OCI-LY3 (cell line): Measurements from ENCODE around the gene PGAM2.

ENCODE experiments used
- H2AFZ ChIP-seq: fragments of 200-600, 300-600 bp; shearing (Covaris generic); 2 replicates; pipeline ENCODE4 v1.6.0; 2014; ENCODE audit warnings: antibody characterized with exemption, low read depth, low read length
- H3K27ac ChIP-seq: fragments of 200-600, 300-600 bp; sonication (generic); 2 replicates; pipeline ENCODE4 v1.5.1; 2014; ENCODE audit warnings: mild to moderate bottlenecking, low read length, moderate library complexity, mixed read lengths
- H3K27me3 ChIP-seq: fragments of 200-600, 300-600 bp; sonication (generic); 2 replicates; pipeline ENCODE4 v1.6.1; 2014; ENCODE audit warnings: low read depth, low read length, mixed read lengths
- H3K36me3 ChIP-seq: fragments of 200-600, 300-600 bp; sonication (generic); replicated peaks from 2 replicates; pipeline ENCODE3; 2014; ENCODE audit warnings: low read depth, low read length, mixed read lengths
- H3K4me1 ChIP-seq: fragments of 300-600, 200-600 bp; sonication (generic); 2 replicates; pipeline ENCODE4 v1.6.1; 2014; ENCODE audit warnings: low read length, mixed read lengths
- H3K4me2 ChIP-seq: fragments of 200-600, 300-600 bp; sonication (generic); 2 replicates; pipeline ENCODE4 v1.6.1; 2014; ENCODE audit warnings: low read length, mixed read lengths
- H3K4me3 ChIP-seq: fragments of 300-600, 200-600 bp; sonication (generic); 2 replicates; pipeline ENCODE4 v1.5.1; 2014; ENCODE audit warnings: antibody characterized with exemption, mild to moderate bottlenecking, low read length, moderate library complexity
- H3K79me2 ChIP-seq: fragments of 300-600, 200-600 bp; shearing (Covaris generic); 2 replicates; pipeline ENCODE4 v1.6.1; 2014; ENCODE audit warnings: mild to moderate bottlenecking, low read length, mixed read lengths
- H3K9ac ChIP-seq: fragments of 300-600, 200-600 bp; shearing (Covaris generic); 2 replicates; pipeline ENCODE4 v1.6.0; 2014; ENCODE audit warnings: mild to moderate bottlenecking, low read length, moderate library complexity
- H3K9me3 ChIP-seq: fragments of 200-600, 300-600 bp; shearing (Covaris generic); 2 replicates; pipeline ENCODE4 v1.6.1; 2014; ENCODE audit warnings: low read length, mixed read lengths; ENCODE audit not compliant: insufficient read depth
- H4K20me1 ChIP-seq: fragments of 200-600, 300-600 bp; sonication (generic); 2 replicates; pipeline ENCODE4 v1.6.1; 2016; ENCODE audit warnings: low read length, mixed read lengths; ENCODE audit not compliant: insufficient read depth
- EZH2phosphoT487 ChIP-seq: fragments of 200-600 bp; shearing (Covaris generic); IDR thresholded peaks from 2 replicates; pipeline ENCODE4 v1.6.1; 2018; ENCODE audit warnings: antibody characterized with exemption, mixed run types, low read depth
- TF ChIP-seq, protein P1 (sequence below): fragments of 200-600, 300-600 bp; sonication (generic); IDR thresholded peaks from 2 replicates; pipeline ENCODE4 v1.5.1; 2014; ENCODE audit warnings: antibody characterized with exemption, low read length, low read depth

The PGAM2 gene

DNA sequence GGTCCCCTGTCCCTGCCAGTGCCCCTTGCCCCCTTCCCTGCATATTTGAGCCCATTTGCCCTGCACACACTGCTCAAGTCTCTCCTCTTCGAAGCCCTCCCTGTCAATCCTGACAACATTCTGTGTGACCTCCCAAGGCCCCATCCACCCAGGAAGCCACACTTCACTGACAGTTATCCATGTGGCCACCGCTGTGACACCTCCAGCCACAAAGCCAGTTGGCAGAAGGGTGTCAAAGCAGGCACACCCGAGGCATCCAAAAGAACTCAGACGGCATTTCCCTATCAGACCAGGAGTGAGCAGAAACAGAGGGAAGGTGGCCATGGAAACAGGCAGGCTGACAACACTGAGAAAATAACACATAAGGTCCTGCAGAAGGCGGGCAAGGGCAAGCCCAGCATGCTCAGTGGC, 12.3 kb upstream of the PGAM2 start:
- TF ChIP-seq EZH2phosphoT487, result no peak
- TF ChIP-seq, protein P1, sequence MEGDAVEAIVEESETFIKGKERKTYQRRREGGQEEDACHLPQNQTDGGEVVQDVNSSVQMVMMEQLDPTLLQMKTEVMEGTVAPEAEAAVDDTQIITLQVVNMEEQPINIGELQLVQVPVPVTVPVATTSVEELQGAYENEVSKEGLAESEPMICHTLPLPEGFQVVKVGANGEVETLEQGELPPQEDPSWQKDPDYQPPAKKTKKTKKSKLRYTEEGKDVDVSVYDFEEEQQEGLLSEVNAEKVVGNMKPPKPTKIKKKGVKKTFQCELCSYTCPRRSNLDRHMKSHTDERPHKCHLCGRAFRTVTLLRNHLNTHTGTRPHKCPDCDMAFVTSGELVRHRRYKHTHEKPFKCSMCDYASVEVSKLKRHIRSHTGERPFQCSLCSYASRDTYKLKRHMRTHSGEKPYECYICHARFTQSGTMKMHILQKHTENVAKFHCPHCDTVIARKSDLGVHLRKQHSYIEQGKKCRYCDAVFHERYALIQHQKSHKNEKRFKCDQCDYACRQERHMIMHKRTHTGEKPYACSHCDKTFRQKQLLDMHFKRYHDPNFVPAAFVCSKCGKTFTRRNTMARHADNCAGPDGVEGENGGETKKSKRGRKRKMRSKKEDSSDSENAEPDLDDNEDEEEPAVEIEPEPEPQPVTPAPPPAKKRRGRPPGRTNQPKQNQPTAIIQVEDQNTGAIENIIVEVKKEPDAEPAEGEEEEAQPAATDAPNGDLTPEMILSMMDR, result no peak
- Histone ChIP-seq H3K27ac (no peak overlapping the region), H3K9ac (no peak overlapping the region), H3K36me3 (peaks cover 64% of the 10 kb centered on the region), H3K4me2 (no peak overlapping the region), H3K79me2 (peaks cover 20% of the 10 kb centered on the region), H2AFZ (no peak overlapping the region), H3K27me3 (no peaks in the 10 kb centered on the region), H3K4me1 (peaks cover 8% of the 10 kb centered on the region), H3K4me3 (no peak overlapping the region), H4K20me1 (0 out of 2 replicates have a peak, but pooled peaks cover under 1% of the 10 kb centered on the region), H3K9me3 (no peaks in the 10 kb centered on the region)

DNA sequence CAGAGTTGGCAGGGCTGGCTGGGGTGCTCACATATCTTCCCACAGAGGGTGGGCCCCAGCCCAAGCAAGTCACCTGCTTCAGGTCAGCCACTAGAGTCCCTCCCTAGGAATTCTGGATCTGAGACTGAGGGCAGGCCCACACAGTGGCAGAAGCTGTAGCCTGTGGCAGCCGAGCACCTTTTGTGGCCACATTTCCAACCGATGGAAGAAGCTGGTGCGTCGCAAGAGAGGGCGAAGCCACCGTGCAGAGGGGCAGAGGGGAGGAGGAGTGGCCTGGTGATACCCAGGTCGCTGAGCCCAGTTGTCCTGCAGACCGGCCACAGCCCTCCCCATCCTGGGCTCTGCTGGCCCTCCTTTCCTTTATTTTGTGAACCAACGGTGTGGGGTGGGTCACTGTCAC, 11.7 kb upstream of the PGAM2 start:
- Histone ChIP-seq H3K4me2 (no peak overlapping the region), H3K27me3 (no peaks in the 10 kb centered on the region), H3K9me3 (no peaks in the 10 kb centered on the region), H3K4me3 (no peak overlapping the region), H3K36me3 (peaks cover 64% of the 10 kb centered on the region), H3K27ac (no peak overlapping the region), H3K79me2 (peaks cover 18% of the 10 kb centered on the region), H4K20me1 (0 out of 2 replicates have a peak, but pooled peaks cover 3% of the 10 kb centered on the region), H3K4me1 (peaks cover 8% of the 10 kb centered on the region), H3K9ac (no peak overlapping the region), H2AFZ (no peak overlapping the region)
- TF ChIP-seq, protein P1, result no peak
- TF ChIP-seq EZH2phosphoT487, result no peak

DNA sequence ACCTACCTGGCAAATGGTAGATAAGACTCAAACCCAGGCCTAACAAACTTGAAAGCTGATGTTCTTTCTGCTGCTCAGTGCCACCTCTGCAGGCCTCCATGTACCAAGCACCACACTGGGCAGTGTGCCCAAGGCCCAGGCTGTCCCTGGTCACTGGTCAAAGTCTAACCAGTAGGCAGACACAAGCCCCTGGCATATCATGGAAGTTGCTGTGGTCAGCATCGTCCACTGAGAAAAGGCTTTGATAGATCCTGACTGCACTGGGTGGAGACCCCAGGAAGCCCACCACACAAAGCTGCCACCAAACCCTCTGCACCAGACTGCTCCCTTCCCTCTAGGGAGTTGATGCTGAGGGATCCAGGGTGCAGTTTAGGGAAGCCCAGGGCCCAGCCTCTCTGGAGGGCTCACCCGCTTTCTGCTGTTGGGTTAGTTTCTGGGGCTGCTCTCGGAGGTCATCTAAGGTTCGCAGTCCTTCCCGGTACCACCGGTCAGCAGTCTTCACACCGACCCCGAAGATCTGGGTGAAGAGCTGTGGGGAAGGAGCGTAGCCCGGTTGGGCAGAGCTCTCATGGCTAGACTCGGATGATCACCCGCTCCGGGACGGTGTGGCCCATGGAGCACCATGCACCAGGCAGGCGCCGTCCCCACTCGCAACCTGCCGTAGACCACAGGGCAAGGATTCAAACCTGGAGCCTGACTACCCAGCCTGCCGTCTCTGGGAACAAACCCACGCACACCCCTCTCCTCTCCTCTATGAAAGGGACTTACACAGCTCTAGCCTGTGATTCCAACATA, 10.9 kb upstream of the PGAM2 start:
- peaks cover 6% of the 10 kb centered on the region for H3K4me1 ChIP-seq
- H3K4me2 ChIP-seq, result no peak overlapping the region
- H3K4me3 ChIP-seq, result no peak overlapping the region
- no peaks in the 10 kb centered on the region for H3K27me3 ChIP-seq
- no peak overlapping the region for H3K9ac ChIP-seq
- 0 out of 2 replicates have a peak, but pooled peaks cover 3% of the 10 kb centered on the region for H4K20me1 ChIP-seq
- no peaks in the 10 kb centered on the region for H3K9me3 ChIP-seq
- peaks cover 67% of the 10 kb centered on the region for H3K36me3 ChIP-seq
- peaks cover 11% of the 10 kb centered on the region for H3K79me2 ChIP-seq
- TF ChIP-seq, protein P1, result no peak
- TF ChIP-seq EZH2phosphoT487, result no peak
- no peak overlapping the region for H3K27ac ChIP-seq
- no peak overlapping the region for H2AFZ ChIP-seq

DNA sequence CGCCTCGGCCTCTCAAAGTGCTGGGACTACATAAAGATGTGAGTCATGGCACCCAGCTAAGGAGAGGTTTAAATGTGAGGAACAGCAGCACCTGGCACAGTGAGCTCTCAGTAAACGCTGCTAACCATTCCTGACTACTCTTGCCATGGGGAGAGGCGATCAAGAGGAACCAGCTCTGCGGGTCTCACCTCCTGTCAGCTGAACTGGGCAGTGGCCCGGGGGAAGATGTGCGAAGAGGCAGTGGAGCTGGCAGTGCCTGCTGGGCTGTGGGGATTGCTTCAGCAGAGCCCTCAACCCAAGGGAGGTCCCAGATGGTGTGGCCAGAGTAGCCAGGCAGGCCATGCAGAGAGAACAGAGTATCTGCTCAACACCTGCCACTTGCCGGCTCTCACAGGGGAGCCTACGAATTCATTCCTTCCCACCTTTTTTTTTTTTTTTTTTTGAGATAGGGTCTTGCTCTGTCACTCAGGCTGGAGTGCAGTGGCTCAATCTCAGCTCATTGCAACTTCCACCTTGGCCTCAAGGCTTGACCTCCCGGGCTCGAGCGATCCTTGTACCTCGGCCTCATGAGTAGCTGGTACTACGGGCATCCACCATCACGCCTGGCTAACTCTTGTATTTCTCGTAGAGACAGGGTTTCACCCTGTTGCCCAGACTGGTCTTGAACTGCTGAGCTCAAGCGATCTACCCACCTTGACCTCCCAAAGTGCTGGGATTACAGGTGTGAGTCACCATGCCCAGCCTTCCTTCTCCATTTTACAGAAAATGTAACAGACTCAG, 10.1 kb upstream of the PGAM2 start:
- Histone ChIP-seq H3K79me2 (peaks cover 3% of the 10 kb centered on the region), H3K4me1 (no peaks in the 10 kb centered on the region; the same call in 1 of the 2 replicates), H3K27me3 (no peaks in the 10 kb centered on the region), H3K4me3 (no peak overlapping the region), H3K4me2 (no peak overlapping the region), H3K9ac (no peak overlapping the region), H2AFZ (no peak overlapping the region), H3K9me3 (no peaks in the 10 kb centered on the region), H3K36me3 (peaks cover 60% of the 10 kb centered on the region), H3K27ac (no peak overlapping the region), H4K20me1 (0 out of 2 replicates have a peak, but pooled peaks cover 3% of the 10 kb centered on the region)
- TF ChIP-seq EZH2phosphoT487, result no peak
- TF ChIP-seq, protein P1, result no peak
